Measurements from ENCODE around the gene PCBP3. TPM values are rescaled to one million over a fixed set of nuclear protein-coding genes. Genes with fewer than 3 reads are reported as not detected.

The PCBP3 gene
- total RNA-seq = 0.39 TPM in 1 of 2 replicates, not detected in the other

DNA sequence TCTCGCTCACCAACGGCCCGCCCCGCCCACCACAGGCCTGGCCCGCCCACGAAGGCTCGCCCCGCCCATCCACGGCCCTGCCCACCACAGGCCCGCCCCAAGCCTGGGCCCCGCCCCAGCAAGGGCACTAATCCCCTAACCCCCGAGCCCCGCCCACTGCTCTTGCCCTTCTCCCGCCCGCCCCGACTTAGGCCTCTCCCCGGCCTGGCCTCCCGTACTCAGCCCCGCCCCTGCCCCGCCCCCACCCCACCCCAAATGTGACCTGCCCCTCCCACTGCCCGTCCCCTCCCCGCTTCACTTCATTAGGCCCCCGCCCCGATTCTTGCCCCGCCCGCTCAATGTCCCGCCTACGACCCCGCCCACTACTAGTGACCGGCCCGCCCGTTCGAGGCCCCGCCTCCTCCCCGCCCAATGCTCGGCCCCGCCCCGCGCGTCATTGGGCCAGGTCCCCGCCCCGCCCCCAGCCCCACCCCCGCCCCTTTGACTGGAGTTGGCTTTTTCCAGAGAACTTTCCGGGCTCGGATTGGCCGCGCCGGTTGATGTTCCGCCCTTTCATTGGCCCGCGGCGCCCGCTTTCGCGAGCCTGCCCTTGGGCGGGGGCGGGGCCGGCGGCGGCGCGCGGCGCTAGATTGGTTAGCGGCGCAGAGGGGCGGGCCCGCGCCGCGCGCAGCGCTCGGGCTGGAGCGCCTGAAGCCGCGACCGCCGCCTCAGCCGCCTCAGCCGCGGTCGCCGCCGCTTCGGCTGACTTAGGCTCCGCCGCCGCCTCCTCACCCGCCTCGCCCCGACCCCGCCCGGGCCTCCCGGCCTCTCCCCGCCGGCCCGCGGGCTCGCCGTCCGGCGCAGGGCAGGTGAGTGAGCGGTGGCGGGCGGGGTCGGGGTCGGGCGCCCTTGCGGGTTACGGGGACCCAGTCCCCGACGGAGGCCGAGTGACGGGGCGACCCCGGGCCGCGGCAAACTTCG, at the start of gene PCBP3:
Gene PCBP3, plus strand, starts transcription at position 705 of the 960 bp plus-strand sequence. CDS start 206,361 bp downstream, outside the sequence.

DNA sequence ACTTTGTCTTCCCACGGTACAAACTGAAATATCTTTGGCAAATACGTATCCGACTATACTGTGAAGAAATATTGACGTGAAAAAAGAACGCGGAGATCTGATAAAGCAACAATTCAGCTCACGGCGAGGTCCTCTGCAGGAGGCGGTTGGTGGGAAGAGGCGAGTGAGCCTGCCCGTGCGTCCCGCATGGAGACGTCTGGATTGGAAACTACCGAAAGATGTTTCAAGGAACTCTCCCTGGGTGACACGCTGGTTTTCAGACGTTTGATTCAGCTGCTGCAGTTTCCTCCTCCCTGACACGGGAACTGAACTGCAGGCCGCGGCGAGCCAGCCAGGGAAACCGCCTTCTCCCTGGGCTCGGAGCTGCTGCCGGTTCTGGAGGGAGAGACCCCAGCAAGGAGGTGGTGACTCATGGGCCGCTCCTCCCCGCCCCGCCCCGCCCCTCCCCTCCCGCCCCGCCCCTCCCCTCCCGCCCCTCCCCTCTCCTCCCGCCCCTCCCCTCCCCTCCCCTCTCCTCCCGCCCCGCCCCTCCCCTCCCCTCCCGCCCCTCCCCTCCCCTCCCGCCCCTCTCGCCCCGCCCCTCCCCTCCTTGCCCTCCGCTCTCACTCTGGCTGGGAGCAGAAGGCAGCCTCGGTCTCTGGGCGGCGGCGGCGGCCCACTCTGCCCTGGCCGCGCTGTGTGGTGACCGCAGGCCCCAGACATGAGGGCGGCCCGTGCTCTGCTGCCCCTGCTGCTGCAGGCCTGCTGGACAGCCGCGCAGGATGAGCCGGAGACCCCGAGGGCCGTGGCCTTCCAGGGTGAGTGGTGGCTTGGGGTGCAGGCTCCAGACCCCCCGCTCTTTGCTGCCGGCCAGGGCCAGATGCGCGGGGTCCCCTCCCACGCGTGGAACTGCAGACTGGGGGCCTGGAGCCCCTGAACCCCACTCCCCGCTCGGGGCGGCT, 337.9 kb downstream of the PCBP3 start, which contains the start of gene COL6A1:
Gene COL6A1, plus strand, starts transcription at position 620 of the 941 bp plus-strand sequence. Its CDS starts 81 bp downstream, at position 701.

Other genes starting within 250 kb of the PCBP3 start
- 0.39 and 2.5 TPM in 2 replicates for gene COL18A1, start 238.6 kb upstream of the PCBP3 start, total RNA-seq
- 1.2 and 3.1 TPM in 2 replicates for gene SLC19A1, start 101.3 kb upstream of the PCBP3 start, total RNA-seq